Fibroblast of lung (primary cell): Measurements from ENCODE around the gene ARMC9. TPM values are rescaled to one million over a fixed set of nuclear protein-coding genes. Genes with fewer than 3 reads are reported as not detected.
"Not testable (repeated sequence)": the region's sequence is repeated elsewhere in the genome, so short reads cannot be mapped to it uniquely, and the experiment has no call there.

Experiments
- DNase-seq, 2 donors: peaks; one replicate each; pipeline versions ENCODE4 v3.0.0 to v3.0.0-alpha.2; 2010; ENCODE audit warnings: low read depth in 2 of 2
- H2AFZ ChIP-seq: 2 replicates; pipeline ENCODE4 v1.5.1; 2012; ENCODE audit warnings: low read length, control low read depth, inconsistent platforms
- H3K27ac ChIP-seq: 2 replicates; pipeline ENCODE4 v1.5.1; 2011; ENCODE audit warnings: low read length, control low read depth; ENCODE audit not compliant: insufficient read depth
- H3K27me3 ChIP-seq: 2 replicates; pipeline ENCODE4 v1.5.1; 2011; ENCODE audit warnings: mild to moderate bottlenecking, low read length; ENCODE audit not compliant: control insufficient read depth, insufficient read depth
- H3K36me3 ChIP-seq: 2 replicates; pipeline ENCODE4 v1.5.1; 2011; ENCODE audit warnings: low read length; ENCODE audit not compliant: control insufficient read depth, insufficient read depth
- H3K4me1 ChIP-seq: 2 replicates; pipeline ENCODE4 v1.5.1; 2011; ENCODE audit warnings: low read length; ENCODE audit not compliant: control insufficient read depth, insufficient read depth; ENCODE audit errors: extremely low read depth
- H3K4me2 ChIP-seq: 2 replicates; pipeline ENCODE4 v1.5.1; 2011; ENCODE audit warnings: low read length, control low read depth; ENCODE audit not compliant: insufficient read depth; ENCODE audit errors: extremely low read depth
- H3K4me3 ChIP-seq, 4 experiments: fragments of 200-600 bp in 1 of 4; sonication (generic) in 1 of 4; replicated peaks in 1 of 4; 2 replicates each; pipeline ENCODE4 v1.5.1; 2011 to 2016; ENCODE audit warnings: low read length in 4 of 4, low read depth in 3 of 4, mild to moderate bottlenecking in 3 of 4, control low read depth in 2 of 4, inconsistent platforms in 1 of 4, mixed read lengths in 1 of 4; ENCODE audit not compliant: insufficient read depth in 1 of 4; ENCODE audit errors: control extremely low read depth in 1 of 4
- H3K79me2 ChIP-seq: 2 replicates; pipeline ENCODE4 v1.5.1; 2012; ENCODE audit warnings: mild to moderate bottlenecking, low read length, inconsistent platforms; ENCODE audit not compliant: control insufficient read depth, insufficient read depth
- H3K9ac ChIP-seq: 2 replicates; pipeline ENCODE4 v1.5.1; 2011; ENCODE audit warnings: mild to moderate bottlenecking, low read length, control low read depth; ENCODE audit not compliant: insufficient read depth
- H3K9me3 ChIP-seq: 2 replicates; pipeline ENCODE4 v1.5.1; 2012; ENCODE audit warnings: low read depth, low read length; ENCODE audit not compliant: control insufficient read depth, insufficient read depth
- H4K20me1 ChIP-seq: 2 replicates; pipeline ENCODE4 v1.5.1; 2011; ENCODE audit warnings: low read length; ENCODE audit not compliant: control insufficient read depth, insufficient read depth; ENCODE audit errors: extremely low read depth
- polyA plus RNA-seq, 2 donors: library from polyadenylated mRNA; depleted of rRNA in 1 of 2; stranded (reverse) in 1 of 2; unstranded in 1 of 2; fragments of >200 nt; gene quantifications; 2 replicates each; pipeline ENCODE4 v1.2.1, GENCODE V29; 2011 to 2012; ENCODE audit warnings: missing spikeins in 1 of 2
- total RNA-seq: library from RNA; depleted of rRNA; stranded (reverse); fragments of >200 nt; gene quantifications from 2 replicates; pipeline ENCODE4 v1.2.1, GENCODE V29; 2014
- TF ChIP-seq, protein P1 (sequence below), 2 donors: IDR thresholded peaks in 1 of 2; conservative IDR thresholded peaks in 1 of 2; 1 replicate in 1 of 2; 2 replicates in 1 of 2; pipeline ENCODE4 v1.5.1; 2011 to 2012; ENCODE audit warnings: low read length in 2 of 2, control low read depth in 1 of 2, inconsistent platforms in 1 of 2, low read depth in 1 of 2, mild to moderate bottlenecking in 1 of 2

Gene ARMC9
- total and polyA plus RNA-seq, 2 donors (not counting 1 experiment from before 2014, with no cell fraction given): 68.4 to 153 TPM

DNA sequence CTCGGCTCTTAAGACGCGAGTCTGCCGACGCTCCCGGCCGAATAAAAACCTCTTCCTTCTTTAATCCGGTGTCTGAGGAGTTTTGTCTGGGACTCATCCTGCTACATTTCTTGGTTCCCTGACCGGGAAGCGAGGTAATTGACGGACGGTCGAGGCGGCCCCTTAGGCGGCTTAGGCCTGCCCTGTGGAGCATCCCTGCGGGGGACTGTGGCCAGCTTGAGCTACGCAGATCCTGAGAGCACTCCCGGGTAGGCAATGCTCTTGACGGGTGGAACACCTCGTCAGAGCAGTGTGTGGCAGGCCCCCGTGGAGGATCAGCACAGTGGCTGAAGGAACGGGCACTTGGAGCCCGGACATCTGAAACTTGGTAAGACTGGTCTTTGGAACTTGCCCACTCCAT, 202.7 kb downstream of the ARMC9 start:
- not testable (repeated sequence) for H3K4me2 ChIP-seq, H3K36me3 ChIP-seq, DNase-seq, H3K9me3 ChIP-seq, H4K20me1 ChIP-seq, H3K4me1 ChIP-seq, H3K4me3 ChIP-seq, H2AFZ ChIP-seq, H3K27ac ChIP-seq, H3K9ac ChIP-seq, H3K79me2 ChIP-seq
- peaks cover 11% of the 10 kb centered on the region for H3K27me3 ChIP-seq

GRCh38 chr2:231403421-231404182, 205.2 kb downstream of the ARMC9 start:
- H4K20me1 ChIP-seq, H3K27ac ChIP-seq, H3K27me3 ChIP-seq, H3K4me3 ChIP-seq, H3K36me3 ChIP-seq, H3K9ac ChIP-seq, H3K4me1 ChIP-seq, H3K79me2 ChIP-seq, H2AFZ ChIP-seq, H3K4me2 ChIP-seq, H3K9me3 ChIP-seq: not testable (repeated sequence)
- DNase-seq: peak in 1 of 2 donors; percentile 54

DNA sequence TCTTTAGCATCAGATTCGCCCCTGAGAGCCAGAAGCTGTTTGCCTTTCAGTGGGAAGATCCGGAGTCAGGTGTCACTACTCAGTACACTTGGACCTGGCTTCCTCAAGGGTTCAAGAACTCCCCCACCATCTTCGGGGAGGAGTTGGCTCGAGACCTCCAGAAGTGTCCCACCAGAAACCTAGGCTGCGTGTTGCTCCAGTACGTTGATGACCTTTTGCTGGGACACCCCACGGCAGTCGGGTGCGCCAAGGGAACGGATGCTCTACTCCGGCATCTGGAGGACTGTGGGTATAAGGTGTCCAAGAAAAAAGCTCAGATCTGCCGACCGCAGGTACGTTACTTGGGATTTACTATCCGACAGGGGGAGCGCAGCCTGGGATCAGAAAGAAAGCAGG, 205.8 kb downstream of the ARMC9 start:
- not testable (repeated sequence) for H3K4me1 ChIP-seq, DNase-seq, H3K4me2 ChIP-seq, H3K9me3 ChIP-seq, H3K36me3 ChIP-seq, H2AFZ ChIP-seq, H3K9ac ChIP-seq, H3K27me3 ChIP-seq, H4K20me1 ChIP-seq, H3K4me3 ChIP-seq, H3K79me2 ChIP-seq, H3K27ac ChIP-seq

DNA sequence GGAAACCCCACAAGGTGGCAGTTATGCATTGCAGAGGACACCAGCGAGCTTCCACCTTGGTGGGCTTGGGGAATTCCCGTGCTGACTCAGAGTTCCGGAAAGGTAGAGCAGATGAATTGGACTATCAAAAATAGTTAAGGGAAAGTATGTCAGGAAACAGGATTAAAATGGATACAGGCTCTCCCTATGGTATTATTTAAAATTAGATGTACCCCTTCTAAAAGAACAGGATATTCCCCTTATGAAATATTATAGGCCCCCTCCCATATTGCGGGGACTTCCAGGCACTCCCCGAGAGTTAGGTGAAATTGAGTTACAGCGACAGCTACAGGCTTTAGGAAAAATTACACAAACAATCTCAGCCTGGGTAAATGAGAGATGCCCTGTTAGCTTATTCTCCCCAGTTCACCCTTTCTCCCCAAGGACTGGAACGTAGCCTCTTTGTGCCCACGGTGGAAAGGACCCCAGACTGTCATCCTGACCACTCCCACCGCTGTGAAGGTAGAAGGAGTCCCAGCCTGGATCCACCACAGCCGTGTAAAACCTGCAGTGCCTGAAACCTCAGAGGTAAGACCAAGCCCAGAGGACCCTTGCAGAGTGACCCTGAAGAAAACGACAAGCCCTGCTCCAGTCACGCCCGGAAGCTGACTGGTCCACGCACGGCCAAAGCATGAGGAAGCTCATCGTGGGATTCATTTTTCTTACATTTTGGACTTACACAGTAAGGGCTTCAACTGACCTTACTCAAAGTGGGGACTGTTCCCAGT, 207.4 kb downstream of the ARMC9 start:
- TF ChIP-seq, protein P1, sequence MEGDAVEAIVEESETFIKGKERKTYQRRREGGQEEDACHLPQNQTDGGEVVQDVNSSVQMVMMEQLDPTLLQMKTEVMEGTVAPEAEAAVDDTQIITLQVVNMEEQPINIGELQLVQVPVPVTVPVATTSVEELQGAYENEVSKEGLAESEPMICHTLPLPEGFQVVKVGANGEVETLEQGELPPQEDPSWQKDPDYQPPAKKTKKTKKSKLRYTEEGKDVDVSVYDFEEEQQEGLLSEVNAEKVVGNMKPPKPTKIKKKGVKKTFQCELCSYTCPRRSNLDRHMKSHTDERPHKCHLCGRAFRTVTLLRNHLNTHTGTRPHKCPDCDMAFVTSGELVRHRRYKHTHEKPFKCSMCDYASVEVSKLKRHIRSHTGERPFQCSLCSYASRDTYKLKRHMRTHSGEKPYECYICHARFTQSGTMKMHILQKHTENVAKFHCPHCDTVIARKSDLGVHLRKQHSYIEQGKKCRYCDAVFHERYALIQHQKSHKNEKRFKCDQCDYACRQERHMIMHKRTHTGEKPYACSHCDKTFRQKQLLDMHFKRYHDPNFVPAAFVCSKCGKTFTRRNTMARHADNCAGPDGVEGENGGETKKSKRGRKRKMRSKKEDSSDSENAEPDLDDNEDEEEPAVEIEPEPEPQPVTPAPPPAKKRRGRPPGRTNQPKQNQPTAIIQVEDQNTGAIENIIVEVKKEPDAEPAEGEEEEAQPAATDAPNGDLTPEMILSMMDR (conservative IDR thresholded peaks at IDR 0.05 in 1 of 2, IDR thresholded peaks at IDR 0.05 in 1 of 2; ENCODE audit: low read depth in 1 of 2, low read length in 2 of 2): peak; percentile 25 to 32
- H3K4me1 ChIP-seq, H3K4me3 ChIP-seq, H3K4me2 ChIP-seq, H3K79me2 ChIP-seq, H3K27me3 ChIP-seq, H3K27ac ChIP-seq, H3K9me3 ChIP-seq, DNase-seq, H3K36me3 ChIP-seq, H4K20me1 ChIP-seq, H3K9ac ChIP-seq: not testable (repeated sequence)
- H2AFZ ChIP-seq: peak overlapping the region; percentile 2

DNA sequence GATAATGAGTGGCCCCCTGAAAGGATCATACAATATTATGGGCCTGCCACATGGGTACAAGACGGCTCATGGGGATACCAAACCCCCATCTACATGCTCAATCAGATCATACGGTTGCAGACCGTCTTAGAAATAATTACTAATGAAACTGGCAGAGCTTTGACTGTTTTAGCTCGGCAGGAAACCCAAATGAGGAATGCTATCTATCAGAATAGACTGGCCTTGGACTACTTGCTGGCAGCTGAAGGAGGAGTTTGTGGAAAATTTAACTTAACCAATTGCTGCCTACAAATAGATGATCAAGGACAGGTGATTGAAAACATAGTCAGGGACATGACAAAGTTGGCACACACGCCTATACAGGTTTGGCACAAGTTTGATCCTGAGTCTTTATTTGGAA, 209.3 kb downstream of the ARMC9 start:
- H3K9ac ChIP-seq, H3K79me2 ChIP-seq, H3K4me1 ChIP-seq: not testable (repeated sequence)

DNA sequence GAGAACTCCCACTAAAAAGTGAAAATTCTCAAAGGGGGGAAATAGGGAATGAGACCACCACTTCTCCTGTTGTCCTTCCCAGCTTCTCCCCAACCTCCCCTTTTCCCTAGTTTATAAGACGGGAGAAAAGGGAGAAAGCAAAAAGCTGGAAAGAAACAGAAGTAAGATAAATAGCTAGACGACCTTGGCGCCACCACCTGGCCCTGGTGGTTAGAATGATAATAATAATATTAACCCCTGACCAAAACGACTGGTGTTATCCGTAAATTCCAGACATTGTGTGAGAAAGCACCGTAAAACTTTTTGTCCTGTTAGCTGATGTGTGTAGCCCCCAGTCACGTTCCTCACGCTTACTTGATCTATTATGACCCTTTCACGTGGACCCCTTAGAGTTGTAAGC, 209.9 kb downstream of the ARMC9 start:
- H3K4me1 ChIP-seq, H3K27me3 ChIP-seq, H2AFZ ChIP-seq, H3K9me3 ChIP-seq, H3K4me3 ChIP-seq, H3K27ac ChIP-seq, DNase-seq, H3K79me2 ChIP-seq, H4K20me1 ChIP-seq, H3K4me2 ChIP-seq, H3K9ac ChIP-seq, H3K36me3 ChIP-seq: not testable (repeated sequence)

More for the DNA sequence above, 209.3 kb downstream of the ARMC9 start:
- not testable (repeated sequence) for H3K4me3 ChIP-seq, DNase-seq, H3K9me3 ChIP-seq, H3K27me3 ChIP-seq, H3K36me3 ChIP-seq, H2AFZ ChIP-seq, H4K20me1 ChIP-seq, H3K4me2 ChIP-seq, H3K27ac ChIP-seq
